ENCODE results near the gene TREM2.
"Not testable (repeated sequence)": the region's sequence is repeated elsewhere in the genome, so short reads cannot be mapped to it uniquely, and the experiment has no call there.

TREM2 gene

DNA sequence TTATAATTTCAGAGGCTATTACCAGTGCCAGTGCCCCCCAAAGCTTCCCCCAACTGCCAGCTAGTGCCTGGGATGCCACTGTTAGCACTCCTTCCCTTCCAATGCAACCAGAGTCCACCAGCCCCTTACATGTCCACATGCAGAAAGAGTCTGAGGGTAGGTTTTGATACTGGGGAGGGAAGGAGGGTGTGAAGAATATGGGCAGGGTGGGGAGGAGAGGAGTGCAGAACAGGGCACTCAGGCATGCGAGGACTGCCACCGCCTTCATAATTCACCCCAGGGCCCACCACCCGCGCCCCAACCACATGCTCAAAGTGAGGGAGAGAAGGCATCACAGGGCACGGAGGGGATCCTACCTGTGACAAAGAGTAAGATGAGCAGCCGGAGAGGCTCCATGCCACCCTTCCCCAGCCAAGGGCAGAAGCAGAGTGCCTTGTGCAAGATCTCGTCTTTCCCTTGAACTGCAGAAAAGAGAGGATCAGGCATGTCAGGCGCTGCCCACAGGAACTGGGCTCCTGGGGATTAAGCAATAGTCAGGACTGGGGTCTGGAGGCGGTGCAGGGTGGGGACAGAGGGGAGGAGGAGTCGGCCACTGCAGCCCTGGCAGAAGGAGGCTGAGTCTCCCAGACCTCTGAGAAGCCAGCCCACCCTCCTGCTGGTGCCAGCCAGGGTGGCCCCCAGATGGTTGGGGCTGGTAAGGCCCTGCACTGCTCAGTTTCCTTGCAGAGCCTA is at the start of gene TREM2:
TSS of gene TREM2 (minus strand) at position 430 of the 732 bp plus-strand sequence. CDS start at position 396, 34 bp downstream.
- DNase-seq = no peak

DNA sequence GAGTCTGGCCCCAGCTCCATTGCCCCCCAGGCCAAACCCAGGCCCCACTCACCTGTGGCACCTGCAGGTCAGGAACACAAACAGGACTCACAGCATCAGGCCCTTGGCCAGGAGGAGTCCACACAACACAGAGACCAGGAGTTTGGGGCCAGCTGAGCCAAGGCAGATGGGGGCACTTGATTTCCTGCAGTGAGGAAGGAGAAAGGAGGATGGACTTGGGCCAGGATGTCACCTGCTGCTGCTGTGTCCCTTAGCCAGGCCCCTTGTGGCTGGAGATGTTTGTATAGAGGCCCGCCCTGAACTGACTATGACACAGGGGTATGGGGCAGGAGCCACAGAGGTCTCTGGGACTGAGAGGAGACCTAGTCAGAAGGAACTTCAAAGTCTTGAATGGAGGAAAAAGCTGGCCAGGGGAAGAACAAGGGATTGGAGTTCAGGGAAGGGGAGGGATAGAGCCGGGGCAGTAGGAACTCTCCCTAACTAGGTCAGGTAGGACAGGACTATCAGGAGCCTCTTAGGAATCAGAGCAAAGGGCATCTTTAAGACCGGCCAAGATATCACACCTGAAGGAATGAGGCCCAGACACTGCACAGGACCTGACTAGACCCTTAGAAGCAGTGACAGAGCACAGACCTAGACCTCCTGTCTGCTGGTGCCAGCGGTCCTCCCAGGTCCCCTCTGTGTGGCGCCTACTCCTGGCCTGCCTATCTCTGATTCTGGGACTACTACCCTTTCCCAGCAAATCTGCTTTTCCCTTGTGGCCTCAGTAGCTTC is 46.8 kb upstream of the TREM2 start:
- DNase-seq = no peak

DNA sequence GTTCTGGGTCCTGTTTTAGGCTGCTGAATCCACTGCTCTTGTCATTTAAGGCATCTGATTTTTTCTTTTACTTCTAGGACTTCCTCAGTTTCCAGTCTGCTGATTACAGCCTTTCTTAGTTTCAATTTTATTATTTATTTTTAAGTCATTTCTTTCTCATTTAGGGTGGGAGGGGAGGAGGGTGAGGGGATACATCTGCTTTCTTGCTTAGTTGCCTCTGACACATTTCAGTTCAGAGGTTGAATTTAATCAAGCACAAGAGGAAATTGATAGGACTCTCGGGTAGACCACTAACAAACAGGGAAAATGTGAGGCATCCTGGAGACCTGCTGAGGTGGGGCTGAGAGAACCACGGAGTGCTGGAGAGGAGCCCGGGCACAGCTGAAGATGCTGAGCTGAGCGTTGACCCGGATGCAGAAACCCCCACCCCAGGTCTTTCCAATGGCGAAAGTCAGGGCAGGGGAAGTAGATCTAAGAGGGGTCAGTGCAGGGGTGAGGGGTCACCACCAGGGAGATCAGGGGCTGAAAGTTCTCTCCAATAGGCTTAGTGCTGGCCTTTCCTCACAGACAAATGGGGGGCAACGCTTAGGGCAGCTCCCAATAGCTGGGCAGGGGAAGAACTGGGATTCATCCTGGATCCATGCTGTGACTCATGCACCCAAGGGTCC is 45.7 kb upstream of the TREM2 start:
- DNase-seq = no peak

DNA sequence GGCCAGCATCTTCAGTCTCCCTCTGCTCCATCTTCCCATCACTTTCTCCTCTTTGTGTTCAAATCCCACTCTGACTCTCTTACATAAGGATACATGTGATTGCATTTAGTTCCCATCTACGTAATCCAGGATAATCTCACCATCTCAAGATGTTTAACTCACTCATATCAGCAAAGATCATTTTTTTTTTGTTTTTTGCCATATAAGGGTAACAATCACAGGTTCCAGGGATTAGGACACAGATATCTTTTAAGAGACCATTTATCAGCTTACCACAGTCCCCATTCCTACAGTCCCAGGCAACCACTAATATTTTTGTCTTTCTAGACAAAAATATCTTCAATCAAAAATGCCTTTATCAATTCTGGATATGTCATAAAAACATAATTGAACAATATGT is 41.2 kb upstream of the TREM2 start:
- no peak for DNase-seq

DNA sequence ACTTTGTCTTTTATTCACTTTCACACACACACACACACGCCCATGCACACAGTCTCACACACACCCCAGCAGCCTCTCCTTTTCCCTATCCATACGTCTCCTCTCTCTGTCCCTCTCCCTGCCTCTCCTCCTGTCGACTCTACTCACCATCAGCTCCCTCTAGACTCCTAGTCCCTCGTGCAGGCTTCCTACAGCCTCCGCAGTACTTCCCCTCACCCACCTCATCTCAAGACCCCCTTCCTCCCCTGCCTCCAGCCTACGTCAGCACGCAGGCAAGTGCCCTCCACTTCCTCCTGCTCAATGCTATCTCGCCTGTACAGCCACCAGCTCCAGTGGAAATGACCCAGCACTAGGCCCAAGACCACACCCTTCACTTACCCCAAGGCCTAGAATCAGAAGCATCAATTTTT is 38.9 kb upstream of the TREM2 start:
- no peak for DNase-seq

DNA sequence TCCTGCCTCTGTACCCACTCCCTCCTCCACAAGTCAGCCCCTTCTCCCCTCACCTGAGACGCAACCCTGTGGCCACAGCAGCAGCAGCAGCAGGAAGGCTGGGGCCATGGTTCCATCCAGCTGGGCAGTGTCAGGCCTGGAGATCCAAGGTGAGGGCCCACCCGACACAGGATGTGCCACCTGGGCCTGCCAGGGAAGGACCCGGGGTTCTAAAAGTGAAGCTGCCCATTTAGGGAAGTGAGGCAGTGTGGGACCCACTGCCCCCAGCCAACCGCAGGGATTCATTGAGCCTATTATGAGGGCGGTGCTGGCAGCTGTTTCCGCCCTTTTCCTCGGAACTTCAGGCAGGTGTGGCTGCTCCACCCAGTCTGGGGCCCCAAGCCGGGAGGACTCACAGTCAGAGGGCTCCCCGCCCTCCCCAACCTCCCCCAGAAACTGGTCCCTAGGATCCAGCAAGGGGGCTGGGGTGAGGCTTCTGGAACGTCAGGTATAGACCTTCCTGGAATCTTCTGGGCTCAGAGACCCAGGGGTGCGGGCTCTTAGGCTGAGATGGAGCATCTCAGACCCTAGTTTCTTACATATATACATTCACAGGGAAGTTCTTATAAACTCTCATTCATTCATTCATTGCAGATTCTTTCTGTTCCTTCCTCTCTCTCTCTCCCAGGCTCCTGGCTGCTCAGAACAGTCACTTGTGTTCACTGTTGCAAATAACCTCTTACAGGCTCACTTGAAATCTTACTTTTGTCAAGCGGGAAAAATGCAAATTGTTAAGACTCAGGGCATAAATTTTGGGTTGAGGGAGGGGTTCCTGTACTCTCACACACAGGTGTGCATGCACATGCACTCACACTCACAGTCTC is 38.2 kb upstream of the TREM2 start, which contains the start of gene TREML2:
TSS of gene TREML2 (minus strand) at position 249 of the 863 bp plus-strand sequence. CDS start at position 108, 141 bp downstream.
- no peak for DNase-seq

DNA sequence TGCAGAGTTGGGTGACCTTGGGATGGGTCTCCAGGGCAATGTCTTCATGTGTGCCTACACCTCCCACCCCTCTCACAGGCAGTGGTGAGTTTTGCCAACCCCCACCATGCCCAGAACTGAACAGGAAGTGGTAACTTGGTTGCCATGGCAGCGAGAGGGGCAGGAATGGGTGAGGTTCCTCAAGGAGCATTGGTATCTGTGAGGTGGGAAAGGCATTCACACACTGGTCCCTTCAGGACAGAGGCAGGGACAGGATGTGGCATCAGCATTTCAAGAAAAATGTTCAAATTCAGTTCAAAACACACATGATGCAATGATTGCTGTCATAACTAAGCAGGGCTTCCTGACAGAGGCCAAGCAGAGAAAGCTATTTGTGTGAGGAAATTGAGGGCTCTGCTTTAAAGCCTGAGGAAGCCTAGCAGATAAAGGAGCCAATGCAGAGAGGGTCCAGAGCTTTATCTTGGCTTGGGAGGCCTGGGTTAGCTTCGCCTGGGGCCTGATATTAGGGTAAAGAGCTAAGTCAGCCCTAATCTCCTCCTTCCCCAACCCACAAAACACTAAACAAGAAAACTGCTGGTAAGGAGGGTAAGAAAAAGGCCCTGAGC is 37.5 kb upstream of the TREM2 start:
- DNase-seq = no peak

DNA sequence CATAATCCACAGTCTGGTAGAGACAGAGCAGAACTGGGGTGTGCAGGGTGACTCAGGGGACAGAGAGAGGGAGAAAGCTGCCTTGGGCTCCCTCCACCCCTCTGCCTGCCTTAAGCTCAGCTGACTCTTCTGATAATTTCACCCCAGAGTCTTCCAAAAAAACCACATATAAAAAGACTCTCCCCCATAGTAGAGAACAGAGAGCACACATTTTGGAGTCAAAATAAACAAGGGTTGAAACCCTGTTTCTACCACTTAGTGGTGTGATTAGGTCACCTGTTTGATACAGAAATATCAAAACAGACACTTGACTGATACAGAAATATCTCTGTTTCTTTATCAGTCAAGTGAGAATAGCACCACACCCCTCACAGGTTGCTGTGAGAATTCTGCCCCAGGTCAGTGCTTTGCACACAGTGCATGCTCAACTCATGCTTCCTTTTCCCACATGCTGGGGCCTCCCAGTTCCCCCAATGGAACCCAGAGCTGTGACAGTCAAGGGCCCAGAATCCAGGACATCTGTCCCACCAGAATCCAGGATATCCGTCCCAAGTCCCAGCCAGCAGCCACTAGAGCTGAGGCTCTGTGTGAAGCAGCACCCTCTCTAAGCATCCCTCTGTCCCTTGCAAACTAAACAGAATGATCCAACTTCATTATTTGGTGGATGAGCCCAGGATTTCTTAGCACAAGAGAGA is 36.8 kb upstream of the TREM2 start:
- DNase-seq = no peak

DNA sequence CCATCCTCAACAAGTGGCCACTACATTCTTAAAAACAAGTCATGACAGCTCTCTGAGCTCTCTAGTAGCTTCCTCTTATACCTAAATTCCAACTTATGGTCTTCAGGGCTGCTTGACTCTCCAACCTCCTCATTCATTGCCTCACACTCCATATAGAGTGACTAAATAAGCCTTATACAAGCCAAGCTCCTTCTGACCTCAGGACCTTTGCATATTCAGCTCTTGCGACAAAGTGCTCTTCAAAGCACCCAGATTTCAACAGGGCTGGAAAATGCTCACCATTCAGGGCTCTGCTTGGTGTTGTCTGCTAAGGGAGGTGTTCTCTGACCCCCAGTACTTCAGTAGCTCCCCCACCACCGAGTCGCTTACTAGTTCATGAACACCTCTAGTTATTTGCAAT is 34.3 kb upstream of the TREM2 start:
- no peak for DNase-seq

DNA sequence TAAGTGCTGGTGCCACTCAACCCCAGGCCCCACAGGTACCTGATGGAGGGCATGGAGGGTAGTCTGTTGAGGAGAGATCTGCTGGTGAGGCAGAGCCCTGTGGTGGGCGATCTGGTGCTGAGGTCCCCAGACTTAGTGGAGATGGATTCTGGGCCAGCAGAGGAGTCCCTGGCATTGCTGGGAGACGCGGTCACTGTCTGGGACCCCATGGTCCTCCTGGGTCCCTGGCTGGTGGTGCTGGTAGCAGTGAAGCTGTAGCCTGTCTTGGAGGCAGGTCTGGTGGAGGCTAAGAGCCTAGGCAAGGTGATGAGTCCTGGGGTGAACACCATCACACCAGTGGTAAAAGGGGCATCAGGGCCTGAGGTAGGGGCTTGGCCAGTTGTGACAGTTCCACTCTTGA is 31.5 kb upstream of the TREM2 start:
- no peak for DNase-seq

DNA sequence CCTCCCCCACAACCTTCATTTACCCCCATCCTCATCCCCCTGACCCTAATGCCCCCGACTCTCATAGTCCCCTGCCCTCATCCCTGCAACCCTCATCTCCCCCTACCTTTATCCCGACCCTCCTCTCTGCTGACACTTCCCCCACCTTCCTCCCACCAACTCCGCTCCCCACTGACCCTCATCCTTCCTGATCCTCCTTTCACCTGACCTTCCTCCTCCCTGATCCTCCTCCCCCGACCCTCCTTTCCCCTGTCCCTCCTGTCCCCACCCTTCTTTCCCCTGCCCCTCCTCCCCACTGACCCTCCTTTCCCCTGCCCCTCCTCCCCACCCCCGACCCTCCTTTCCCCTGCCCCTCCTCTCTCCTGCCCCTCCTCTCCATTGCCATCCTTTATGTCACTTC is 31.0 kb upstream of the TREM2 start:
- DNase-seq = no peak

DNA sequence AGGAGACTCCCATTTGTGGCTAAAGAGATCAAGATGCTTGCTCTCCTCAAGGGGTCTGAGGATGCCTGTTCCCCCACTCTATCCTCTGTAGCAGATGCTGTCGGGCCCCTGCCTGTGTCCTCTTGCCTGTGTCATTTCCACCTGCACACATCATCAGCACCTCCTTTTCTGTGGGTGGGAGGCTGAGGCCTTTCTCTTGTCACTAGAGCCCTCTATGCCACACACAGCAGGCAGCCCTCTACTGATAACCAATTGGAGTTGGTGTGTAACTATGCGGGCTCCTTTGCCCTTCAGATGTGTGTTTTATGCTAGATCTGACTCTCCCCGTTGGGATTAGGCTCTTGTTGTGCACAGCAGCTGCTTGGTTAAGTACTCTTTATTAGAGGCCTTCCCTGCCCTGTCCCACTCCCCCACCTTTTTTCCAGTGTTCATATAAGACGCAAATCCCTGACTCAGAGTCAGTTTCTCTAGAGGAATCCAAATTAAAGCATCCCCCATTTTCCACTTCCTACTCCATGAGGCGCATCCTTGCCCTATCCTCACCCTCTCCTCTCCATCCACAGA is 30.3 kb upstream of the TREM2 start:
- no peak for DNase-seq

DNA sequence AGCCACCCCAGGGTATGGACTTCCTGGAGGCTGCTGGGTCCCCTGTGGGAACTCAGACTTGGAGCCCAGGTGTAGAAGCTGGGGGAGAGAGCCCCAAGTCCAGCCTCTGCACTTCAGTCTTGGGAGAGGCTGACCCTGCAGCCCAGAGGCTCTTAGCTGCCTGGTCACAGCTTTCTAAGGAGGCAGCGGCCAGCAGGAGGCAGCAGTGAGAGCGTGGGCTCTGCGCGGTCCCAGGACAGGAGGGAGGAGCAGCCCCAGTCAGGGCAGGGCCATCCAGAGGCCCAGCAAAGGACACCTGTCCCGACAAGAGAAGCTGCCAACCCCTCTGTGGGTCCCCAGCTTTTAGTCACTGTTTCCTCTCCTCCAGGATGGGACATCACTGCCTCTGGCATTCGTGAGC is 28.7 kb upstream of the TREM2 start:
- no peak for DNase-seq

DNA sequence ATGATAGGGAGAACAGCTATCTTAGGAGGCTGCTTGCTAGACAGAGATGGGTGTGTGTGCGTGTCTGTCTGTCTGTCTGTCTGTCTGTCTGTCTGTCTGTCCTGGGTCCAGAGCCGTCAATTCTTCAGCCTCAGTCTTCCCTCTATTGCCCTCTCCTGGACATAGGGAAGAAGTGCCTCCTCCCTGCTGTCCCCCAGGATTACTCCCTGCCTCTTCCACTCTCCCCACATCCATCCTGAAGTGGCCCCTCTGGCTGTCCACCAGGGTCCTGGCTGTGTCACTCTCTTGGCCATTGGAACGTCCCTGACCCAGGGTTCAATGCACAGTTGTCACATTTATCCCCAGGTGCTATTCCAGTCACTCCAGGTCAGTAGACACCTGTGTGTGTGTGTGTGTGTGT is 27.9 kb upstream of the TREM2 start:
- no peak for DNase-seq

DNA sequence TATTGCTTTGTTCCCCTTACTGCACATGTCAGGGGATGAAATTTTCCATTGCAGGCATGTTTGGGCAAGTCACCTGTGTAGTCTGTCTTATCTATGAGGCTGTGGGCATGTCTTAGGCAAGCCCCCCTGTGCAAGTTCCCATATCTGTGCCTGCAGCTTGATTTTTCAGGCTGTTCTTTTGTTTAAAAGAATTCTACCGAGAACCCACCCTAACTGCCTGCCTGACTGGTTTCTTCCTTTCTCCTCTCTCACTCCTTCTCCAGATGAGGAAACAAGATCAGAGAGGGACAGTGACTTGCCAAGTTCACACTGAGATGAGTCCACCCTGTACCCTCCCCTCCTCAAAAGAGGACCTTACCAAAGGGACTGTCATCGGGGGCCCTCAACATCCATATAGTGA is 27.1 kb upstream of the TREM2 start:
- DNase-seq = no peak

DNA sequence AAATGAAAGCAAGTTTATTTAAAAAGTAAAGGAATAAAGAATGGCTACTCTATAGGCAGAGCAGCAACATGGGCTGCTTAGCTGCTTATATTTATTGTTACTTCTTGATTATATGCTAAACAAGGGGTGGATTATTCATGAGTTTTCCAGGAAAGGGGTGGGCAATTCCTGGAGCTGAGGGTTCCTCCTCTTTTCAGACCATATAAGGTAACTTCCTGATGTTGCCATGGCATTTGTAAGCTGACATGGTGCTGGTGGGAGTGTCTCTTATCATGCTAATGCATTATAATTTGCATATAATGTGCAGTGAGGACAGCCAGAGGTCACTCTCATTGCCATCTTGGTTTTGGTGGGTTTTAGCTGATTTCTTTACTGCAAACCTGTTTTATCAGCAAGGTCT is 26.1 kb upstream of the TREM2 start:
- DNase-seq = not testable (repeated sequence)

DNA sequence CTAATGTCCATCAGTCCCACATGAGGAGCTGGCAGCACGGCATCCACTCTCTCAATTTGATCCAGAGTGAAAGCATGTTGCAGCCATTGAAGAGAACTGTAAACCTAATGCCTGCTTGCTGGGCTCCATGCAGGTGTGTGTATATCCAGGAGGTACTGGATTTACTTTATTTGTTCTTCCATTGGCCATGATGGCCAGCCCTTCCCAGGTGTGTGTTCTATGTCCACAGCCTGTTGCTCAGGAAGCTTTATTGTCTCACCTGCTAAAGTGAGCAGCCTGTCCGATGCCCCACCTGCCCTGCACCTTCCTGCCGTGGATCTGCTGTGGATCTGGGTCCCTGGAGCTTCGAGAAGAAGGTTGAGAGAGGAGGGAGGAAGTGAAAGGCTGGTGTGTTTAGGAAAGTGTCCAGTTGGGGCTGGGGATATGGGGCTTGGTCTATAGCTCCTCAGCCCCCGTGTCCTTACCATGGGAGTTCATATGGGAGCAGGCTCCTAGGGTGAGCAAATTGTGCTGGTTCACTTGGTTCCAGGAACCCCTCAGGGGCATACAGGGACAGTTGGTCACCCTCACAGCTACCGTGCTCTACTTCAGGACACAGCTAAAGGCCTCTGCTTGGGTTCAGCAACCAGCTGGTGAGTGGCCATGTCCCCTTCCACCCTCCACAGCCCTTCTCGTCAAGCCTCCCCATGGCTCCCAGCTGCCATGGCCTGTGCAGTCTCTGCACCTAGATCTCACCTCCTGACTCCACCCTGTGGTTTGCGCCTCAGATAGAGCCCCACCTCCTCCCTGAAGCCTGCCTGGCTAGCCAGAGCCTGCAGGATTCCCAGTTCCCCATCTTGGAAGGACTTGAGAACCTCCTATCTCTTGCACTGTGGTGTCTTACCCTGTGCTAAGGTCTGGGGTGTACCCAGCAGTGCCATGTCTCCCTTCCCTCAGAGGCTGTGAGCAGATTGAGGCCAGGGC is 25.3 kb upstream of the TREM2 start:
- no peak for DNase-seq

DNA sequence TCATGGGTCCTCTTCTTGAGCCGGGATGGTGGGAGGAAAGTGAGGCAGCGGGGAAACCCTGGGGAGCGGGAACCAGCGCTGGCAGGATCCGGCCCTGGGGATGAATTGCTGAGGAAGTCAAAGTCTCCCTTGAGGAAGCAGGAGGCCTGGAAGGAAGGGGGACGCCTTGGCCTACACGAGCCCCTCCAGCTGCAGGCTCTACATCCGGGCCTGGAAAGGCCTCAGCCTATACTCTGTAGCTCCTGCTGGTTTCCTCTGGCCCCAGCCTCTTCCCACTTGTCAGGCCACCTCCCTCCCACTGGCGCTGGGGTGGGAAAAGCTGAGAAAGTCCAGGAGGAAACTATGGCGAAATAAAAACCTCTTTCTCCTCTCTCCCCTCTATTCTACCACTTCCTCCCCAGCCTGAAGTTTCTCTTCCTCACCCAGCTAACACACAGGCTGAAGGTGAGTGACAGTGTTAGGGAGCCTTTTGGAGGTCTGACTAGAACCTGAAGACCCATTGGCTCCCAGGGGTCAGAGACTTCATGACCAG is 23.2 kb upstream of the TREM2 start:
- DNase-seq = no peak

DNA sequence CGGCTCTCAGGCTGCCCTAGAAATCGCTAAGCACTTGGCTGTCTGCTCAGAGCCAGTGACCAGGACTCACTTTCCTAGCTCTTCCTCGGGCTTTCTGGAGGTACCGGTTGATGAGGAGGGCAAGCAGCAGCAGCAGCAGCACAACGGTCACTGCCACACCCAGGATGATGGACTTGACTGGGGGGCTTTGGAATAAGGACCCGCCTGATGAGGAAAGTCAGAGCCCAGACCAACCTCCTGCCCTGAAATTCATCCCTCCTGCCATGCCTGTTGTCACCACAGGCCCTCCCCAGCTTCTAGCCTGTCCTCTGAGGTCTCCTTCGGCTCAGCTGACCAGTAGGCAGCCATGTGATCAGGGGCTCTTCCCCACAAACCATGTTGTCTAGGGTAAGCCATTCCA is 21.8 kb upstream of the TREM2 start:
- no peak for DNase-seq
